ENCODE data around the gene RNF157. TPM values are rescaled to one million over a fixed set of nuclear protein-coding genes. Genes with fewer than 3 reads are reported as not detected.

RNF157 gene
- total RNA-seq, 1 experiment from 2014 or later: 11.2 TPM

DNA sequence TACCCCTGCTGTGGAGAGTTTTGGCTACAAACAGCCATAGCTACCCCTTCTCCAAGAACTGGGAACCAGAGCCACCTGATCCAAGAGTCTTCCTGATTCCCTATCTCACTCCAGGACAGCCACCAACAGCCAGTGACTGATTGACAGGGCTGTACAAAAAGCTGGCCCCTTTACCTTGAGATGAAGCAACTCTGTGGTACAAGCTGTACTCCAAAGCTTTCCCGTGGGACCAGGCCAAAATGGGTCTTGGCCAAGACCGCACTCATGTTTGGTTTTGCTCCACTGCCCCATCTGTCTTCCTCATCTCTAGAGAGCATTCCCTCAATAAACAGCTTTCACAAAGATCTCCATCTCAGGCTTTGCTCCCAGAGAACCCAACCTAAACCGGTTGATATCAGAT is 43.6 kb downstream of the RNF157 start (continued):
- TF ChIP-seq, protein P1, sequence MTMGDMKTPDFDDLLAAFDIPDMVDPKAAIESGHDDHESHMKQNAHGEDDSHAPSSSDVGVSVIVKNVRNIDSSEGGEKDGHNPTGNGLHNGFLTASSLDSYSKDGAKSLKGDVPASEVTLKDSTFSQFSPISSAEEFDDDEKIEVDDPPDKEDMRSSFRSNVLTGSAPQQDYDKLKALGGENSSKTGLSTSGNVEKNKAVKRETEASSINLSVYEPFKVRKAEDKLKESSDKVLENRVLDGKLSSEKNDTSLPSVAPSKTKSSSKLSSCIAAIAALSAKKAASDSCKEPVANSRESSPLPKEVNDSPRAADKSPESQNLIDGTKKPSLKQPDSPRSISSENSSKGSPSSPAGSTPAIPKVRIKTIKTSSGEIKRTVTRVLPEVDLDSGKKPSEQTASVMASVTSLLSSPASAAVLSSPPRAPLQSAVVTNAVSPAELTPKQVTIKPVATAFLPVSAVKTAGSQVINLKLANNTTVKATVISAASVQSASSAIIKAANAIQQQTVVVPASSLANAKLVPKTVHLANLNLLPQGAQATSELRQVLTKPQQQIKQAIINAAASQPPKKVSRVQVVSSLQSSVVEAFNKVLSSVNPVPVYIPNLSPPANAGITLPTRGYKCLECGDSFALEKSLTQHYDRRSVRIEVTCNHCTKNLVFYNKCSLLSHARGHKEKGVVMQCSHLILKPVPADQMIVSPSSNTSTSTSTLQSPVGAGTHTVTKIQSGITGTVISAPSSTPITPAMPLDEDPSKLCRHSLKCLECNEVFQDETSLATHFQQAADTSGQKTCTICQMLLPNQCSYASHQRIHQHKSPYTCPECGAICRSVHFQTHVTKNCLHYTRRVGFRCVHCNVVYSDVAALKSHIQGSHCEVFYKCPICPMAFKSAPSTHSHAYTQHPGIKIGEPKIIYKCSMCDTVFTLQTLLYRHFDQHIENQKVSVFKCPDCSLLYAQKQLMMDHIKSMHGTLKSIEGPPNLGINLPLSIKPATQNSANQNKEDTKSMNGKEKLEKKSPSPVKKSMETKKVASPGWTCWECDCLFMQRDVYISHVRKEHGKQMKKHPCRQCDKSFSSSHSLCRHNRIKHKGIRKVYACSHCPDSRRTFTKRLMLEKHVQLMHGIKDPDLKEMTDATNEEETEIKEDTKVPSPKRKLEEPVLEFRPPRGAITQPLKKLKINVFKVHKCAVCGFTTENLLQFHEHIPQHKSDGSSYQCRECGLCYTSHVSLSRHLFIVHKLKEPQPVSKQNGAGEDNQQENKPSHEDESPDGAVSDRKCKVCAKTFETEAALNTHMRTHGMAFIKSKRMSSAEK (CRISPR knock-in tag; IDR thresholded peaks at IDR 0.05; ENCODE audit: borderline replicate concordance): no peak
- TF ChIP-seq OVOL2 (CRISPR knock-in tag; IDR thresholded peaks at IDR 0.05; ENCODE audit: borderline replicate concordance) (no peak), NFYB (CRISPR knock-in tag; conservative IDR thresholded peaks at IDR 0.05; ENCODE audit: low read depth) (no peak)

DNA sequence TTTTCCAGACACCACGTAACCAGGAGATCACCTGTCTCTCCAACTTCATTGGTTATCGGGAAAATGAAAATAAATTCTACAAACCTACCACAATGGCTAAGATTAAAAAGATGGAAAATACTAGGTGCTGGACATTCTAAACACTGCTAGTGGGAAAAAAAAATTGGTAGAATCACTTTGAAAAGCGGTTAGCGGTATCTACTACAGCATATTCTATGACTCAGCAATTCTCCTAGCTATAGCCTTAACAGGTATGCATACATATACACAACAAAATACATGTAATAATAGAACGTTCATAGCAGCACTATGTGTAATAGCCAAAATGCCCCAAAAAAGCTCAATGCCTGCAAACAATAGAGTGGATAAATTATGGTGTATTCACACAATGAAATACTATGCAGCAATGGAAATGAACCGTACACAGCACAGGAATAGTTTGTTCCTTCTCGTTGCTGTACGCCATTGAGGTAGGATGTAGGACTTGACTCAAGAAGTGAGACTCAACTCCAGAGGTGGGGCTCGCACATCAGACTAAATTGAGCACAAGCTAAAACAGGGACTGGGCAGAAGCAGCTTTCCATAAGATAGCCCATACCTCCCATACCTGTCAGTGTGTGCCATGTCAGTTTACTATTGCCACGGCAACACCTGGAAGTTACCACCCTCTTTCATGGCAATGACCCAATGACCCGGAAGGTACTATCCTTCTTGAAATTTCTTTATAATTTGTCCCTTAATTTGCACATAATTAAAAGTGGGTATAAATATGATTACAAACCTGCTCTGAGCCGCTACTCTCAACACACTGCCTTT is 44.8 kb downstream of the RNF157 start:
- no peak for DNase-seq (ENCODE audit: low spot score)
- no peak for ATAC-seq
- Mint-ChIP-seq H3K4me1 (peaks cover 23% of the 10 kb centered on the region), H3K4me3 (no peak overlapping the region), H3K27ac (peak overlapping the region; percentile 29; the same call in 1 of the 2 replicates), H3K27me3 (ENCODE audit: low read depth) (no peaks in the 10 kb centered on the region), H3K36me3 (no peaks in the 10 kb centered on the region), H3K9me3 (no peaks in the 10 kb centered on the region)
- ChIA-PET CTCF (interaction anchor here (1.0 kb wide), 1 partner anchor 14 kb away, joined by 6 read pairs; no protein-coding TSS in a partner anchor), POLR2A (no interaction called here)
- TF ChIP-seq, protein P2, sequence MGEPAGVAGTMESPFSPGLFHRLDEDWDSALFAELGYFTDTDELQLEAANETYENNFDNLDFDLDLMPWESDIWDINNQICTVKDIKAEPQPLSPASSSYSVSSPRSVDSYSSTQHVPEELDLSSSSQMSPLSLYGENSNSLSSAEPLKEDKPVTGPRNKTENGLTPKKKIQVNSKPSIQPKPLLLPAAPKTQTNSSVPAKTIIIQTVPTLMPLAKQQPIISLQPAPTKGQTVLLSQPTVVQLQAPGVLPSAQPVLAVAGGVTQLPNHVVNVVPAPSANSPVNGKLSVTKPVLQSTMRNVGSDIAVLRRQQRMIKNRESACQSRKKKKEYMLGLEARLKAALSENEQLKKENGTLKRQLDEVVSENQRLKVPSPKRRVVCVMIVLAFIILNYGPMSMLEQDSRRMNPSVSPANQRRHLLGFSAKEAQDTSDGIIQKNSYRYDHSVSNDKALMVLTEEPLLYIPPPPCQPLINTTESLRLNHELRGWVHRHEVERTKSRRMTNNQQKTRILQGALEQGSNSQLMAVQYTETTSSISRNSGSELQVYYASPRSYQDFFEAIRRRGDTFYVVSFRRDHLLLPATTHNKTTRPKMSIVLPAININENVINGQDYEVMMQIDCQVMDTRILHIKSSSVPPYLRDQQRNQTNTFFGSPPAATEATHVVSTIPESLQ (CRISPR knock-in tag; IDR thresholded peaks at IDR 0.05): no peak
- no peak for TF ChIP-seq RELA (CRISPR knock-in tag; IDR thresholded peaks at IDR 0.05; ENCODE audit: borderline replicate concordance)
- TF ChIP-seq ETV6 (CRISPR knock-in tag; IDR thresholded peaks at IDR 0.05): no peak
- no peak for TF ChIP-seq ZBTB21 (CRISPR knock-in tag; IDR thresholded peaks at IDR 0.05; ENCODE audit: borderline replicate concordance)
- TF ChIP-seq, protein P3, sequence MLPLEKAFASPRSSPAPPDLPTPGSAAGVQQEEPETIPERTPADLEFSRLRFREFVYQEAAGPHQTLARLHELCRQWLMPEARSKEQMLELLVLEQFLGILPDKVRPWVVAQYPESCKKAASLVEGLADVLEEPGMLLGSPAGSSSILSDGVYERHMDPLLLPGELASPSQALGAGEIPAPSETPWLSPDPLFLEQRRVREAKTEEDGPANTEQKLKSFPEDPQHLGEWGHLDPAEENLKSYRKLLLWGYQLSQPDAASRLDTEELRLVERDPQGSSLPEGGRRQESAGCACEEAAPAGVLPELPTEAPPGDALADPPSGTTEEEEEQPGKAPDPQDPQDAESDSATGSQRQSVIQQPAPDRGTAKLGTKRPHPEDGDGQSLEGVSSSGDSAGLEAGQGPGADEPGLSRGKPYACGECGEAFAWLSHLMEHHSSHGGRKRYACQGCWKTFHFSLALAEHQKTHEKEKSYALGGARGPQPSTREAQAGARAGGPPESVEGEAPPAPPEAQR (CRISPR knock-in tag; IDR thresholded peaks at IDR 0.05): no peak
- TF ChIP-seq, protein P4, sequence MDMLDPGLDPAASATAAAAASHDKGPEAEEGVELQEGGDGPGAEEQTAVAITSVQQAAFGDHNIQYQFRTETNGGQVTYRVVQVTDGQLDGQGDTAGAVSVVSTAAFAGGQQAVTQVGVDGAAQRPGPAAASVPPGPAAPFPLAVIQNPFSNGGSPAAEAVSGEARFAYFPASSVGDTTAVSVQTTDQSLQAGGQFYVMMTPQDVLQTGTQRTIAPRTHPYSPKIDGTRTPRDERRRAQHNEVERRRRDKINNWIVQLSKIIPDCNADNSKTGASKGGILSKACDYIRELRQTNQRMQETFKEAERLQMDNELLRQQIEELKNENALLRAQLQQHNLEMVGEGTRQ (CRISPR knock-in tag; IDR thresholded peaks at IDR 0.05): no peak
- no peak for TF ChIP-seq TCF7 (CRISPR knock-in tag; IDR thresholded peaks at IDR 0.05; ENCODE audit: low read depth)
- TF ChIP-seq, protein P5, sequence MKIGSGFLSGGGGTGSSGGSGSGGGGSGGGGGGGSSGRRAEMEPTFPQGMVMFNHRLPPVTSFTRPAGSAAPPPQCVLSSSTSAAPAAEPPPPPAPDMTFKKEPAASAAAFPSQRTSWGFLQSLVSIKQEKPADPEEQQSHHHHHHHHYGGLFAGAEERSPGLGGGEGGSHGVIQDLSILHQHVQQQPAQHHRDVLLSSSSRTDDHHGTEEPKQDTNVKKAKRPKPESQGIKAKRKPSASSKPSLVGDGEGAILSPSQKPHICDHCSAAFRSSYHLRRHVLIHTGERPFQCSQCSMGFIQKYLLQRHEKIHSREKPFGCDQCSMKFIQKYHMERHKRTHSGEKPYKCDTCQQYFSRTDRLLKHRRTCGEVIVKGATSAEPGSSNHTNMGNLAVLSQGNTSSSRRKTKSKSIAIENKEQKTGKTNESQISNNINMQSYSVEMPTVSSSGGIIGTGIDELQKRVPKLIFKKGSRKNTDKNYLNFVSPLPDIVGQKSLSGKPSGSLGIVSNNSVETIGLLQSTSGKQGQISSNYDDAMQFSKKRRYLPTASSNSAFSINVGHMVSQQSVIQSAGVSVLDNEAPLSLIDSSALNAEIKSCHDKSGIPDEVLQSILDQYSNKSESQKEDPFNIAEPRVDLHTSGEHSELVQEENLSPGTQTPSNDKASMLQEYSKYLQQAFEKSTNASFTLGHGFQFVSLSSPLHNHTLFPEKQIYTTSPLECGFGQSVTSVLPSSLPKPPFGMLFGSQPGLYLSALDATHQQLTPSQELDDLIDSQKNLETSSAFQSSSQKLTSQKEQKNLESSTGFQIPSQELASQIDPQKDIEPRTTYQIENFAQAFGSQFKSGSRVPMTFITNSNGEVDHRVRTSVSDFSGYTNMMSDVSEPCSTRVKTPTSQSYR (CRISPR knock-in tag; IDR thresholded peaks at IDR 0.05): no peak
- TF ChIP-seq, protein P6, sequence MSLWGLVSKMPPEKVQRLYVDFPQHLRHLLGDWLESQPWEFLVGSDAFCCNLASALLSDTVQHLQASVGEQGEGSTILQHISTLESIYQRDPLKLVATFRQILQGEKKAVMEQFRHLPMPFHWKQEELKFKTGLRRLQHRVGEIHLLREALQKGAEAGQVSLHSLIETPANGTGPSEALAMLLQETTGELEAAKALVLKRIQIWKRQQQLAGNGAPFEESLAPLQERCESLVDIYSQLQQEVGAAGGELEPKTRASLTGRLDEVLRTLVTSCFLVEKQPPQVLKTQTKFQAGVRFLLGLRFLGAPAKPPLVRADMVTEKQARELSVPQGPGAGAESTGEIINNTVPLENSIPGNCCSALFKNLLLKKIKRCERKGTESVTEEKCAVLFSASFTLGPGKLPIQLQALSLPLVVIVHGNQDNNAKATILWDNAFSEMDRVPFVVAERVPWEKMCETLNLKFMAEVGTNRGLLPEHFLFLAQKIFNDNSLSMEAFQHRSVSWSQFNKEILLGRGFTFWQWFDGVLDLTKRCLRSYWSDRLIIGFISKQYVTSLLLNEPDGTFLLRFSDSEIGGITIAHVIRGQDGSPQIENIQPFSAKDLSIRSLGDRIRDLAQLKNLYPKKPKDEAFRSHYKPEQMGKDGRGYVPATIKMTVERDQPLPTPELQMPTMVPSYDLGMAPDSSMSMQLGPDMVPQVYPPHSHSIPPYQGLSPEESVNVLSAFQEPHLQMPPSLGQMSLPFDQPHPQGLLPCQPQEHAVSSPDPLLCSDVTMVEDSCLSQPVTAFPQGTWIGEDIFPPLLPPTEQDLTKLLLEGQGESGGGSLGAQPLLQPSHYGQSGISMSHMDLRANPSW (CRISPR knock-in tag; conservative IDR thresholded peaks at IDR 0.05; ENCODE audit: low read depth): no peak
